Esophagus muscularis mucosa (tissue), 3 donors: ENCODE data around the gene CBS.

Experiments used
- POLR2A ChIP-seq: fragments of 450-650 bp; IDR thresholded peaks from one replicate; pipeline ENCODE4 v1.6.1; 2017; ENCODE audit warnings: antibody characterized with exemption, moderate library complexity, mild to moderate bottlenecking, low read depth
- POLR2AphosphoS5 ChIP-seq, 2 donors: sonication (generic); formaldehyde crosslinking; IDR thresholded peaks; one replicate each; pipeline ENCODE4 v1.6.1; 2017; ENCODE audit warnings: antibody characterized with exemption in 2 of 2
- TF ChIP-seq, protein P1 (sequence below), 3 experiments: fragments of 200-600 bp in 2 of 3; fragments of 450-650 bp in 1 of 3; sonication (generic) in 2 of 3; IDR thresholded peaks; one replicate each; pipeline ENCODE4 v1.5.1; 2017 to 2019; ENCODE audit warnings: antibody characterized with exemption in 3 of 3, mild to moderate bottlenecking in 2 of 3, moderate library complexity in 1 of 3

DNA sequence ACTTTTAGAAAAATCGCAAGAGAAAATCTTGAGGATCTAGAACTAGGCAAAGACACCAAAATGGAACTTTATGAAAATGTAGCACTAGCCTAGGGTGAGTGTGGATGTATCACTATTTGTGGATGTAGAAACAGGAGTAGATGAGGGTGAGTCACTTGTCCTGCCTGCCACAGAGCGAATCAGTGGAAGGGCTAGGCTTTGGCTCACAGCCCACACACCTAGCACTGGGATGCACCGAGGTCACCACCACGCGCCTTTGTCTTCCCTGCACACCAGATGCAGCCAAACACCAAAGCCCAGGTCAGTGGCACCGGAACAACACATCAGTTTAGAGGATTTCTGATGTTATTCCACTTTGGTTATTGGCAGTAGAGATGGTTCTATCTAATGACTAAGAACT, 63.0 kb downstream of the CBS start:
- TF ChIP-seq, protein P1, sequence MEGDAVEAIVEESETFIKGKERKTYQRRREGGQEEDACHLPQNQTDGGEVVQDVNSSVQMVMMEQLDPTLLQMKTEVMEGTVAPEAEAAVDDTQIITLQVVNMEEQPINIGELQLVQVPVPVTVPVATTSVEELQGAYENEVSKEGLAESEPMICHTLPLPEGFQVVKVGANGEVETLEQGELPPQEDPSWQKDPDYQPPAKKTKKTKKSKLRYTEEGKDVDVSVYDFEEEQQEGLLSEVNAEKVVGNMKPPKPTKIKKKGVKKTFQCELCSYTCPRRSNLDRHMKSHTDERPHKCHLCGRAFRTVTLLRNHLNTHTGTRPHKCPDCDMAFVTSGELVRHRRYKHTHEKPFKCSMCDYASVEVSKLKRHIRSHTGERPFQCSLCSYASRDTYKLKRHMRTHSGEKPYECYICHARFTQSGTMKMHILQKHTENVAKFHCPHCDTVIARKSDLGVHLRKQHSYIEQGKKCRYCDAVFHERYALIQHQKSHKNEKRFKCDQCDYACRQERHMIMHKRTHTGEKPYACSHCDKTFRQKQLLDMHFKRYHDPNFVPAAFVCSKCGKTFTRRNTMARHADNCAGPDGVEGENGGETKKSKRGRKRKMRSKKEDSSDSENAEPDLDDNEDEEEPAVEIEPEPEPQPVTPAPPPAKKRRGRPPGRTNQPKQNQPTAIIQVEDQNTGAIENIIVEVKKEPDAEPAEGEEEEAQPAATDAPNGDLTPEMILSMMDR (IDR thresholded peaks at IDR 0.05) = no peak
- TF ChIP-seq POLR2A (no peak), POLR2AphosphoS5 (IDR thresholded peaks at IDR 0.05) (no peak)
